ENCODE results near the gene ATP23. TPM values are rescaled to one million over a fixed set of nuclear protein-coding genes. Genes with fewer than 3 reads are reported as not detected.

ATP23 gene
- total RNA-seq: 1 to 10 TPM; 4.3 to 6.4 TPM
- total RNA-seq: 5.6 to 7.5 reads per million in 2 donors

- Mint-ChIP-seq H3K27me3 (no peaks in the 10 kb centered on the region), H3K4me3 (peak within 1 kb of the TSS; percentile 94), H3K4me1 (peaks cover 35% of the 10 kb centered on the region), H3K36me3 (ENCODE audit: low read depth) (no peaks in the 10 kb centered on the region), H3K27ac (peak within 1 kb of the TSS; percentile 98)
- no peaks in the 10 kb centered on the region for H3K9me3 ChIP-seq (ENCODE audit: control insufficient read depth, low read length, poor library complexity, severe bottlenecking)
- ATAC-seq (peak; percentile 91), DNase-seq (peak; percentile 74 to 87 (median 76))
These were observed at the start of gene ATP23 for GRCh38 chr12:57941165-57941894. Gene ATP23, plus strand, starts transcription at chr12:57941567. Its CDS starts 135 bp downstream, at chr12:57941702.

- no peak overlapping the region for H3K27ac Mint-ChIP-seq
- H3K27me3 Mint-ChIP-seq: peaks cover 7% of the 10 kb centered on the region
- no peaks in the 10 kb centered on the region for H3K9me3 ChIP-seq (ENCODE audit: control insufficient read depth, low read length, poor library complexity, severe bottlenecking)
- H3K4me1 Mint-ChIP-seq: peaks cover 45% of the 10 kb centered on the region
- ATAC-seq: no peak
- DNase-seq: no peak
- no peak overlapping the region for H3K4me3 Mint-ChIP-seq
- H3K36me3 Mint-ChIP-seq (ENCODE audit: low read depth): peaks cover 2% of the 10 kb centered on the region
These were observed 49.0 kb upstream of the ATP23 start for GRCh38 chr12:57892232-57892972.

- Mint-ChIP-seq H3K36me3 (ENCODE audit: low read depth) (peaks cover 2% of the 10 kb centered on the region), H3K27me3 (peaks cover 7% of the 10 kb centered on the region), H3K27ac (peak overlapping the region; percentile 100), H3K4me3 (peak overlapping the region; percentile 82), H3K4me1 (peaks cover 50% of the 10 kb centered on the region)
- ATAC-seq (no peak), DNase-seq (no peak)
- H3K9me3 ChIP-seq (ENCODE audit: control insufficient read depth, low read length, poor library complexity, severe bottlenecking): no peaks in the 10 kb centered on the region
These were observed 47.7 kb upstream of the ATP23 start for GRCh38 chr12:57893431-57894353.

- H3K4me1 Mint-ChIP-seq: peaks cover 58% of the 10 kb centered on the region
- peak overlapping the region; percentile 100 for H3K27ac Mint-ChIP-seq
These were observed 46.7 kb upstream of the ATP23 start for GRCh38 chr12:57894399-57895292.

GRCh38 chr12:57895389-57896114, 45.8 kb upstream of the ATP23 start:
- H3K36me3 Mint-ChIP-seq (ENCODE audit: low read depth): peaks cover 2% of the 10 kb centered on the region
- ATAC-seq (no peak), DNase-seq (no peak)
- peak overlapping the region; percentile 79 for H3K4me3 Mint-ChIP-seq
- H3K27me3 Mint-ChIP-seq: peaks cover 7% of the 10 kb centered on the region
- peak overlapping the region; percentile 100 for H3K27ac Mint-ChIP-seq
- H3K4me1 Mint-ChIP-seq: peaks cover 56% of the 10 kb centered on the region
- H3K9me3 ChIP-seq (ENCODE audit: control insufficient read depth, low read length, poor library complexity, severe bottlenecking): no peaks in the 10 kb centered on the region

More at GRCh38 chr12:57894399-57895292, 46.7 kb upstream of the ATP23 start:
- H3K36me3 Mint-ChIP-seq (ENCODE audit: low read depth): peaks cover 2% of the 10 kb centered on the region
- H3K27me3 Mint-ChIP-seq: peaks cover 7% of the 10 kb centered on the region
- peak overlapping the region; percentile 82 for H3K4me3 Mint-ChIP-seq
- DNase-seq (no peak), ATAC-seq (no peak)
- H3K9me3 ChIP-seq (ENCODE audit: control insufficient read depth, low read length, poor library complexity, severe bottlenecking): no peaks in the 10 kb centered on the region

- Mint-ChIP-seq H3K36me3 (ENCODE audit: low read depth) (peaks cover 2% of the 10 kb centered on the region), H3K27ac (peak overlapping the region; percentile 100), H3K27me3 (peaks cover 7% of the 10 kb centered on the region), H3K4me3 (peak overlapping the region; percentile 79), H3K4me1 (peaks cover 56% of the 10 kb centered on the region)
- H3K9me3 ChIP-seq (ENCODE audit: control insufficient read depth, low read length, poor library complexity, severe bottlenecking): no peaks in the 10 kb centered on the region
- ATAC-seq (no peak), DNase-seq (no peak)
These were observed 45.3 kb upstream of the ATP23 start for GRCh38 chr12:57896115-57896433.

- Mint-ChIP-seq H3K4me3 (peak overlapping the region; percentile 87), H3K4me1 (peaks cover 55% of the 10 kb centered on the region), H3K27ac (peak overlapping the region; percentile 100), H3K27me3 (peaks cover 6% of the 10 kb centered on the region), H3K36me3 (ENCODE audit: low read depth) (peaks cover 2% of the 10 kb centered on the region)
- H3K9me3 ChIP-seq (ENCODE audit: control insufficient read depth, low read length, poor library complexity, severe bottlenecking): no peaks in the 10 kb centered on the region
- DNase-seq (no peak), ATAC-seq (no peak)
These were observed 44.7 kb upstream of the ATP23 start for GRCh38 chr12:57896434-57897201.

GRCh38 chr12:57897286-57897974, 43.9 kb upstream of the ATP23 start:
- Mint-ChIP-seq H3K27ac (peak overlapping the region; percentile 100), H3K4me3 (peak overlapping the region; percentile 87), H3K4me1 (peaks cover 51% of the 10 kb centered on the region)

GRCh38 chr12:57898308-57898970, 42.9 kb upstream of the ATP23 start:
- no peaks in the 10 kb centered on the region for H3K36me3 Mint-ChIP-seq (ENCODE audit: low read depth)
- DNase-seq (no peak), ATAC-seq (no peak)
- H3K27ac Mint-ChIP-seq: peak overlapping the region; percentile 100
- H3K27me3 Mint-ChIP-seq: no peaks in the 10 kb centered on the region
- peaks cover 51% of the 10 kb centered on the region for H3K4me1 Mint-ChIP-seq
- H3K4me3 Mint-ChIP-seq: peak overlapping the region; percentile 83
- no peaks in the 10 kb centered on the region for H3K9me3 ChIP-seq (ENCODE audit: control insufficient read depth, low read length, poor library complexity, severe bottlenecking)

More at GRCh38 chr12:57897286-57897974, 43.9 kb upstream of the ATP23 start:
- ATAC-seq: no peak
- Mint-ChIP-seq H3K27me3 (no peaks in the 10 kb centered on the region), H3K36me3 (ENCODE audit: low read depth) (no peaks in the 10 kb centered on the region)
- no peaks in the 10 kb centered on the region for H3K9me3 ChIP-seq (ENCODE audit: control insufficient read depth, low read length, poor library complexity, severe bottlenecking)
- no peak for DNase-seq

GRCh38 chr12:57899010-57899662, 42.2 kb upstream of the ATP23 start:
- H3K4me3 Mint-ChIP-seq: peak overlapping the region; percentile 83
- peak overlapping the region; percentile 100 for H3K27ac Mint-ChIP-seq
- no peaks in the 10 kb centered on the region for H3K27me3 Mint-ChIP-seq
- H3K36me3 Mint-ChIP-seq (ENCODE audit: low read depth): no peaks in the 10 kb centered on the region
- ATAC-seq: peak; percentile 88
- H3K9me3 ChIP-seq (ENCODE audit: control insufficient read depth, low read length, poor library complexity, severe bottlenecking): no peaks in the 10 kb centered on the region
- peak; percentile 61 to 78 (median 75) for DNase-seq
- H3K4me1 Mint-ChIP-seq: peaks cover 51% of the 10 kb centered on the region
